Measurements from ENCODE around the gene DEXI. TPM values are rescaled to one million over a fixed set of nuclear protein-coding genes. Genes with fewer than 3 reads are reported as not detected.

The DEXI gene
- total and polyA plus RNA-seq, 2 donors (not counting 1 experiment from before 2014, with no cell fraction given) = 38.8 to 49.9 TPM

DNA sequence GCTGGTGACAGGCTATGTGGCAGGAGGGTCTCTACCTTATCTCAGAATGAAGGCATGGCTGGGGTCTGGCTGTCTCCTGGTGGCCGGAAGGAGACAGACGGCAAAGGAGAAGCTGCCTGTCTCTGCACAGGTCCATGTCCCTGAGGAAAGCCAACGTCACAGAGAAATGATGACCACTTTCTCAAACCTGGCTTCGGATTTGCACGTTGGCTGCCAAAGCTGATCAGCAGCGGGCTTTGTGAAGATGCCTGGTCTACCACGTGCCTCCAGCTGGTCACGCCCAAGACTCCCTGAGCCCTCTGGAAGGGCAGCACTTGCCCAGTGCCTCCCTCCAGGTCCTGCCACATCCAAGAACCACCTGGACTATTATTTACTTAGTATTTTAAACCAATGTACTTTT lies 8.4 kb downstream of the DEXI start:
- TF ChIP-seq EZH2 (IDR thresholded peaks at IDR 0.05; ENCODE audit: low read length, missing control alignments) = no peak
- TF ChIP-seq CTCF (conservative IDR thresholded peaks at IDR 0.05 in 1 of 2, IDR thresholded peaks at IDR 0.05 in 1 of 2; ENCODE audit: low read depth in 1 of 2, low read length in 2 of 2) = no peak
- H3K4me2 ChIP-seq (ENCODE audit: extremely low read depth, insufficient read depth, low read length) = no peak overlapping the region
- no peaks in the 10 kb centered on the region for H3K9me3 ChIP-seq (ENCODE audit: control insufficient read depth, insufficient read depth, low read depth, low read length)
- peaks cover 12% of the 10 kb centered on the region for H3K79me2 ChIP-seq (ENCODE audit: control insufficient read depth, insufficient read depth, low read length)
- H2AFZ ChIP-seq (ENCODE audit: low read length) = no peak overlapping the region
- H3K27me3 ChIP-seq (ENCODE audit: control insufficient read depth, insufficient read depth, low read length) = no peaks in the 10 kb centered on the region
- no peak overlapping the region for H3K9ac ChIP-seq (ENCODE audit: insufficient read depth, low read length)
- peaks cover 6% of the 10 kb centered on the region for H3K36me3 ChIP-seq (ENCODE audit: control insufficient read depth, insufficient read depth, low read length)
- no peak for DNase-seq (ENCODE audit: low read depth in 2 of 2)
- H3K4me1 ChIP-seq (ENCODE audit: control insufficient read depth, extremely low read depth, insufficient read depth, low read length) = no peaks in the 10 kb centered on the region
- no peak overlapping the region for H3K4me3 ChIP-seq (replicated peaks in 1 of 4; ENCODE audit: control extremely low read depth in 1 of 4, insufficient read depth in 1 of 4, low read depth in 3 of 4, low read length in 4 of 4)
- no peaks in the 10 kb centered on the region for H4K20me1 ChIP-seq (ENCODE audit: control insufficient read depth, extremely low read depth, insufficient read depth, low read length)
- no peak overlapping the region for H3K27ac ChIP-seq (ENCODE audit: insufficient read depth, low read length)

DNA sequence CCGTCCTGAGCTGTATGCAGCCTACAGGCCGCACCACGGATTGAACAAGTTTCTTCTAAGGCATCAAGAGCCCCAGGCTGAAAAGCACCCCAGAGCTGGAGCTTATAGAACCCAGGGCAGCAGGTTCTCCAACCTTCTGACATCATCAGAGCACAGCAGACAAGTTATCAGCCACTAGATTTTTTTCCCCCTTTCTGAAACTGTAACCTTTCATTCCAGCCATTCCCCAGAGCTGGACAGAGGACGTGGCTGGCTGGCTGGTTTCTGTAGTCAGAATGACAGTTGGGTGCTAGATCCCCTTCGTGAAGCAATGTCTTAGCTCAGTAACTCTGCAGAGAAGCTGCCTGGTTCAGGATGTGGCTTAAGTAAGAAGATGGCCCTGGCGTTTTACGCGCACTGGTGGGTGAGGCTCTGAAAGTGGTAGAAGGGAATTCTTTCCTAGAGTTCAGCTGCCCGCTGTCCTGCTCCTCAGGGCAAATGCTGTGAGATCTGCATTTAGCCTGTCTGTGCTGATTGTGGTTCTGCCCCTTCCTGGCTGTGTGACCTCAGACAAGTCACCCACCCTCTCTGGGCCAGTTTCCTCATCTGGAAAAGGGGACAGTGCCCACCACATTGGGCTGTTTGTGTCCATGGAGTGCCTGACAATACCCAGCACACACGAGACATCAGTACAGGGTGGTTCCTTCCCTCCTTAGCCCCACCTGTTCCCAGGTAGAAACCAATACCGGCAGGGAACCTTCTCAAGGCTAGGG lies 9.1 kb downstream of the DEXI start:
- no peaks in the 10 kb centered on the region for H3K9me3 ChIP-seq (ENCODE audit: control insufficient read depth, insufficient read depth, low read depth, low read length)

More for the DNA sequence above, 9.1 kb downstream of the DEXI start:
- H3K4me3 ChIP-seq (replicated peaks in 1 of 4; ENCODE audit: control extremely low read depth in 1 of 4, insufficient read depth in 1 of 4, low read depth in 3 of 4, low read length in 4 of 4) = no peak overlapping the region
- no peaks in the 10 kb centered on the region for H3K4me1 ChIP-seq (ENCODE audit: control insufficient read depth, extremely low read depth, insufficient read depth, low read length)
- H3K36me3 ChIP-seq (ENCODE audit: control insufficient read depth, insufficient read depth, low read length) = peaks cover 6% of the 10 kb centered on the region
- H3K27me3 ChIP-seq (ENCODE audit: control insufficient read depth, insufficient read depth, low read length) = no peaks in the 10 kb centered on the region
- TF ChIP-seq CTCF (conservative IDR thresholded peaks at IDR 0.05 in 1 of 2, IDR thresholded peaks at IDR 0.05 in 1 of 2; ENCODE audit: low read depth in 1 of 2, low read length in 2 of 2) (no peak), EZH2 (IDR thresholded peaks at IDR 0.05; ENCODE audit: low read length, missing control alignments) (no peak)
- no peak overlapping the region for H3K27ac ChIP-seq (ENCODE audit: insufficient read depth, low read length)
- no peak overlapping the region for H2AFZ ChIP-seq (ENCODE audit: low read length)
- no peaks in the 10 kb centered on the region for H4K20me1 ChIP-seq (ENCODE audit: control insufficient read depth, extremely low read depth, insufficient read depth, low read length)
- DNase-seq (ENCODE audit: low read depth in 2 of 2) = no peak
- no peak overlapping the region for H3K9ac ChIP-seq (ENCODE audit: insufficient read depth, low read length)
- H3K79me2 ChIP-seq (ENCODE audit: control insufficient read depth, insufficient read depth, low read length) = peaks cover 8% of the 10 kb centered on the region
- no peak overlapping the region for H3K4me2 ChIP-seq (ENCODE audit: extremely low read depth, insufficient read depth, low read length)
